ENCODE measurements around the gene ST7.

Gene ST7

DNA sequence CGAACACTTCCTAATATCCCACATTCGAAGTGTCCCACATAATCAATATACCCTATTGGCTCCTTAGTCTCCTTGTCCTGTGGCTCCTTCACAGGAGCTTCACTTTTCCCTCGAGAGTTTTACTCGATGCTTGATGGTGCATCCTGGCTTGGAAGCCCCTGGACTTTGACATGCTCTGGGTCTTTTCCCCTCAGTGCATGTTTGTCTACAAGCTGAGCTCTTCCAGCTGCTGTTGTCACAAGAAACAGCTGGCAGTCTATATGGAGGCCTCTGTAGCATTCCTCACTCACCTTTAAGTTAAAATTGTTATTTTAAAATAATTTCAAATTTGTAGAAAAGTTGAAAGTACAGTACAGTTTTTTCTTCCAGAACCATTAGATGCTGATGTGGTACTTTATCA is 27.1 kb downstream of the ST7 start:
- ATAC-seq, result no peak
- TF ChIP-seq ZFP30 (CRISPR knock-in tag; IDR thresholded peaks at IDR 0.05) (no peak), POU6F1 (CRISPR knock-in tag; IDR thresholded peaks at IDR 0.05; ENCODE audit: borderline replicate concordance, low read depth) (no peak), ZNF70 (CRISPR knock-in tag; IDR thresholded peaks at IDR 0.05) (no peak), BACH2 (CRISPR knock-in tag; IDR thresholded peaks at IDR 0.05; ENCODE audit: borderline replicate concordance) (no peak), ISL1 (CRISPR knock-in tag; IDR thresholded peaks at IDR 0.05) (no peak), ZC3H10 (CRISPR knock-in tag; IDR thresholded peaks at IDR 0.05) (no peak)
- TF ChIP-seq, protein P1, sequence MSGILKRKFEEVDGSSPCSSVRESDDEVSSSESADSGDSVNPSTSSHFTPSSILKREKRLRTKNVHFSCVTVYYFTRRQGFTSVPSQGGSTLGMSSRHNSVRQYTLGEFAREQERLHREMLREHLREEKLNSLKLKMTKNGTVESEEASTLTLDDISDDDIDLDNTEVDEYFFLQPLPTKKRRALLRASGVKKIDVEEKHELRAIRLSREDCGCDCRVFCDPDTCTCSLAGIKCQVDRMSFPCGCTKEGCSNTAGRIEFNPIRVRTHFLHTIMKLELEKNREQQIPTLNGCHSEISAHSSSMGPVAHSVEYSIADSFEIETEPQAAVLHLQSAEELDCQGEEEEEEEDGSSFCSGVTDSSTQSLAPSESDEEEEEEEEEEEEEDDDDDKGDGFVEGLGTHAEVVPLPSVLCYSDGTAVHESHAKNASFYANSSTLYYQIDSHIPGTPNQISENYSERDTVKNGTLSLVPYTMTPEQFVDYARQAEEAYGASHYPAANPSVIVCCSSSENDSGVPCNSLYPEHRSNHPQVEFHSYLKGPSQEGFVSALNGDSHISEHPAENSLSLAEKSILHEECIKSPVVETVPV (CRISPR knock-in tag; IDR thresholded peaks at IDR 0.05), result no peak

- ATAC-seq, result no peak
- TF ChIP-seq GLIS3 (CRISPR knock-in tag; IDR thresholded peaks at IDR 0.05), result no peak
- TF ChIP-seq, protein P2, sequence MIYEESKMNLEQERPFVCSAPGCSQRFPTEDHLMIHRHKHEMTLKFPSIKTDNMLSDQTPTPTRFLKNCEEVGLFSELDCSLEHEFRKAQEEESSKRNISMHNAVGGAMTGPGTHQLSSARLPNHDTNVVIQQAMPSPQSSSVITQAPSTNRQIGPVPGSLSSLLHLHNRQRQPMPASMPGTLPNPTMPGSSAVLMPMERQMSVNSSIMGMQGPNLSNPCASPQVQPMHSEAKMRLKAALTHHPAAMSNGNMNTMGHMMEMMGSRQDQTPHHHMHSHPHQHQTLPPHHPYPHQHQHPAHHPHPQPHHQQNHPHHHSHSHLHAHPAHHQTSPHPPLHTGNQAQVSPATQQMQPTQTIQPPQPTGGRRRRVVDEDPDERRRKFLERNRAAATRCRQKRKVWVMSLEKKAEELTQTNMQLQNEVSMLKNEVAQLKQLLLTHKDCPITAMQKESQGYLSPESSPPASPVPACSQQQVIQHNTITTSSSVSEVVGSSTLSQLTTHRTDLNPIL (CRISPR knock-in tag; IDR thresholded peaks at IDR 0.05; ENCODE audit: low read depth), result no peak
Observed at GRCh38 chr7:116981939-116982338, 28.6 kb downstream of the ST7 start.

DNA sequence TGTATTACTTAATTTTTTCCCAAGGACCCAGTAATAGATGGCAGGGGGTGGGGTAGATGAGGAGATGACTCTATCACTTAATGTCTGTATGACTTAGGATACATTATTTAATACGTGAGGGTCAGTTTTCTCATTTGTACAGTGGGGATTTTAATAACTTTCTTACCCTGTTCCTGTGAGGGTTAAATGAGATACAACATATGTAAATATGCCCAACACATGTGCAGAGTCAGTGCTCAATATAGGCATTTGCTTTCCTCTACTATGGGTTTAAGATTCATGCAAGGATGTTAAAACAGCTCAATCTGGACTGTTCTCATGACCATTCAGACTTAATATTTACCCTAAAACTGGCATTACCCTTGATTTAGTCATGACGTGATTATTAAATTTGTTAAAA is 31.2 kb downstream of the ST7 start:
- TF ChIP-seq, protein P1 (CRISPR knock-in tag; IDR thresholded peaks at IDR 0.05), result no peak
- TF ChIP-seq ZFP3 (CRISPR knock-in tag; IDR thresholded peaks at IDR 0.05) (no peak), TOX (CRISPR knock-in tag; IDR thresholded peaks at IDR 0.05; ENCODE audit: borderline replicate concordance) (no peak), POU6F1 (CRISPR knock-in tag; IDR thresholded peaks at IDR 0.05; ENCODE audit: borderline replicate concordance, low read depth) (no peak), ZNF565 (CRISPR knock-in tag; conservative IDR thresholded peaks at IDR 0.05; ENCODE audit: low read depth) (no peak), PATZ1 (CRISPR knock-in tag; IDR thresholded peaks at IDR 0.05; ENCODE audit: borderline replicate concordance) (no peak), ESRRG (CRISPR knock-in tag; IDR thresholded peaks at IDR 0.05) (no peak), ZFP30 (CRISPR knock-in tag; IDR thresholded peaks at IDR 0.05) (no peak), PPARA (CRISPR knock-in tag; IDR thresholded peaks at IDR 0.05; ENCODE audit: borderline replicate concordance) (no peak)
- TF ChIP-seq, protein P2 (CRISPR knock-in tag; IDR thresholded peaks at IDR 0.05; ENCODE audit: low read depth), result no peak
- ATAC-seq, result peak; percentile 27

GRCh38 chr7:116984917-116985316 is 31.6 kb downstream of the ST7 start:
- peak; percentile 86 for ATAC-seq
- TF ChIP-seq ISL1 (CRISPR knock-in tag; IDR thresholded peaks at IDR 0.05) (no peak), BACH2 (CRISPR knock-in tag; IDR thresholded peaks at IDR 0.05; ENCODE audit: borderline replicate concordance) (no peak)

Data from SK-N-SH treated with all-trans-retinoic acid at 6 μM for 48 hours (cell line).